ENCODE measurements around the gene PRIMA1. TPM values are rescaled to one million over a fixed set of nuclear protein-coding genes. Genes with fewer than 3 reads are reported as not detected.

The PRIMA1 gene
- total and polyA plus RNA-seq, 2 donors (not counting 1 experiment from before 2014, with no cell fraction given), result not detected

DNA sequence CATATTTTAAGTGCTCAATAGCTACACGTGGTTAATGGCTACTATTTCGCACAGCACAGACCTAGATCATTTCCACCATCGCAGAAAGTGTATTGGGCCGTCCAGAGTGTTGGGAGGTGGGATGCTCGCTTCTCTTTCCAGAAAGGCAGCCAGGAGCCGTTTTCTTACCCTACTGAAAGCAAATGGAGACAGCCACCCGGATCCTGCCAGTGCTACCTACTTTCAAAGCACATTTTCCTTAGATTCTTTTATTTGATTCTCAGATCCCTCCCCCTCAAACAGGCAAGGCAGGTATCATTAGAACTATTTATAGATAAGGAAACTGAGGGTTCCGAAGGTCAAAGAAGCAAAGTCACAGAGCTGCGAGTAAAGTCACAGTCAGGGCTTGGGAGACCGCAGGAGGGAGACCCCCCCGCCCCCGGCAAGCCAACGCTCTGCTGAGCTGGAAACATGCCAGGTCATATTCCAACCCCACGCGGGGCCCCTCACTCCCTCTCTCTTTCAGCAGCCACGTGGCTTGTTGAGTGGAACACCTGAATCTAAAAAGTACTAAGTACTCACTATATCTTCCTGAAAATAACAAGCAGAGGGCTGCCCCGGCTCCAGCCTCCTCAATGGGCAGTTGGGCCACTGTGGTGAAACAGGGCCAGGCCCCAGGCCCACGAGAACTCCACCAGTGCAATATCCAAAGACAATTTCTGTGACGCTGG, 36.2 kb downstream of the PRIMA1 start:
- no peaks in the 10 kb centered on the region for H3K27me3 ChIP-seq (replicated peaks in 1 of 4; ENCODE audit: control extremely low read depth in 1 of 4, control insufficient read depth in 3 of 4, insufficient read depth in 4 of 4, low read length in 3 of 4)
- H3K27me3 Mint-ChIP-seq, result no peaks in the 10 kb centered on the region
- H3K4me1 Mint-ChIP-seq, result no peaks in the 10 kb centered on the region
- CTCF ChIA-PET, result no interaction called here
- no peaks in the 10 kb centered on the region for H3K4me1 ChIP-seq (ENCODE audit: control insufficient read depth in 2 of 2, insufficient read depth in 2 of 2, low read length in 2 of 2)
- no peak overlapping the region for H3K9ac ChIP-seq (ENCODE audit: low read length)
- H3K27ac Mint-ChIP-seq, result no peak overlapping the region
- 76% methylated on average over 12 of the region's 19 CpGs for WGBS (ENCODE audit: insufficient coverage)
- no peak for ATAC-seq (ENCODE audit: low read depth)
- DNase-seq, result no peak
- POLR2A ChIA-PET, result no interaction called here
- H4K20me1 ChIP-seq (ENCODE audit: control insufficient read depth, insufficient read depth, low read length, poor library complexity, severe bottlenecking), result no peaks in the 10 kb centered on the region
- H3K4me3 Mint-ChIP-seq, result no peak overlapping the region
- H3K27ac ChIP-seq (ENCODE audit: low read length in 2 of 2), result no peak overlapping the region
- TF ChIP-seq EZH2 (IDR thresholded peaks at IDR 0.05; ENCODE audit: borderline replicate concordance, insufficient read depth, low read depth, low read length, poor library complexity, severe bottlenecking), result no peak
- TF ChIP-seq, protein P1, sequence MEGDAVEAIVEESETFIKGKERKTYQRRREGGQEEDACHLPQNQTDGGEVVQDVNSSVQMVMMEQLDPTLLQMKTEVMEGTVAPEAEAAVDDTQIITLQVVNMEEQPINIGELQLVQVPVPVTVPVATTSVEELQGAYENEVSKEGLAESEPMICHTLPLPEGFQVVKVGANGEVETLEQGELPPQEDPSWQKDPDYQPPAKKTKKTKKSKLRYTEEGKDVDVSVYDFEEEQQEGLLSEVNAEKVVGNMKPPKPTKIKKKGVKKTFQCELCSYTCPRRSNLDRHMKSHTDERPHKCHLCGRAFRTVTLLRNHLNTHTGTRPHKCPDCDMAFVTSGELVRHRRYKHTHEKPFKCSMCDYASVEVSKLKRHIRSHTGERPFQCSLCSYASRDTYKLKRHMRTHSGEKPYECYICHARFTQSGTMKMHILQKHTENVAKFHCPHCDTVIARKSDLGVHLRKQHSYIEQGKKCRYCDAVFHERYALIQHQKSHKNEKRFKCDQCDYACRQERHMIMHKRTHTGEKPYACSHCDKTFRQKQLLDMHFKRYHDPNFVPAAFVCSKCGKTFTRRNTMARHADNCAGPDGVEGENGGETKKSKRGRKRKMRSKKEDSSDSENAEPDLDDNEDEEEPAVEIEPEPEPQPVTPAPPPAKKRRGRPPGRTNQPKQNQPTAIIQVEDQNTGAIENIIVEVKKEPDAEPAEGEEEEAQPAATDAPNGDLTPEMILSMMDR (IDR thresholded peaks at IDR 0.05), result no peak
- H2AFZ ChIP-seq (ENCODE audit: insufficient read depth, low read depth, low read length, poor library complexity, severe bottlenecking), result no peak overlapping the region
- H3K4me3 ChIP-seq (ENCODE audit: control extremely low read depth in 1 of 5, extremely low read depth in 1 of 5, insufficient read depth in 1 of 5, low read depth in 2 of 5, low read length in 4 of 5), result no peak overlapping the region
- no peaks in the 10 kb centered on the region for H3K36me3 ChIP-seq (replicated peaks in 1 of 2; ENCODE audit: control extremely low read depth in 1 of 2, control insufficient read depth in 1 of 2, extremely low read depth in 1 of 2, insufficient read depth in 2 of 2, low read length in 1 of 2)
- peaks cover 2% of the 10 kb centered on the region for H3K9me3 Mint-ChIP-seq (ENCODE audit: insufficient read depth)
- H3K4me2 ChIP-seq (replicated peaks; ENCODE audit: low read depth, low read length, poor library complexity, severe bottlenecking), result no peak overlapping the region
- intact Hi-C loops (cut with micrococcal nuclease), result no loop called here
- H3K9me3 ChIP-seq (ENCODE audit: control extremely low read depth in 1 of 3, control insufficient read depth in 2 of 3, insufficient read depth in 1 of 3, low read length in 2 of 3), result no peaks in the 10 kb centered on the region
- H3K79me2 ChIP-seq (ENCODE audit: control insufficient read depth, insufficient read depth, low read length), result no peaks in the 10 kb centered on the region

DNA sequence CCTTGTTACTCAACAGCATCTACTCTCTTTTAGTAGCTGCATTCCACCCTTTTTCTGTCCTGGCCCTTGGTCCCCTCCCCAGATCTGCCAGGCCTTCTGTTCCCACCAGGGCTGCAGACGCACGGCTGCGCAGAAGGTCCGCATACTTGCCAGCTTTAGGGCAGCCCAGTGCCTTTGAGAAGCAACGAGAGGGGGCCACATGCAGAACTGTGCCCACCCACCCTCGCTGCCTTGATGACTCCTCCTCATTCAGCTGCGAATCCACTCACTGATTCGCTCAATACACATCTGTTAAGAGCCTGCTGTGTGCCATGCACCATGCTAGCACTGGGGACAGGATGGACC, 39.2 kb downstream of the PRIMA1 start:
- Histone ChIP-seq H3K4me2 (replicated peaks; ENCODE audit: low read depth, low read length, poor library complexity, severe bottlenecking) (no peak overlapping the region), H3K9me3 (ENCODE audit: control extremely low read depth in 1 of 3, control insufficient read depth in 2 of 3, insufficient read depth in 1 of 3, low read length in 2 of 3) (no peaks in the 10 kb centered on the region), H3K4me1 (ENCODE audit: control insufficient read depth in 2 of 2, insufficient read depth in 2 of 2, low read length in 2 of 2) (no peaks in the 10 kb centered on the region), H3K79me2 (ENCODE audit: control insufficient read depth, insufficient read depth, low read length) (no peaks in the 10 kb centered on the region), H3K36me3 (replicated peaks in 1 of 2; ENCODE audit: control extremely low read depth in 1 of 2, control insufficient read depth in 1 of 2, extremely low read depth in 1 of 2, insufficient read depth in 2 of 2, low read length in 1 of 2) (no peaks in the 10 kb centered on the region), H3K9ac (ENCODE audit: low read length) (no peak overlapping the region), H2AFZ (ENCODE audit: insufficient read depth, low read depth, low read length, poor library complexity, severe bottlenecking) (no peak overlapping the region), H4K20me1 (ENCODE audit: control insufficient read depth, insufficient read depth, low read length, poor library complexity, severe bottlenecking) (no peaks in the 10 kb centered on the region), H3K27me3 (replicated peaks in 1 of 4; ENCODE audit: control extremely low read depth in 1 of 4, control insufficient read depth in 3 of 4, insufficient read depth in 4 of 4, low read length in 3 of 4) (no peaks in the 10 kb centered on the region), H3K27ac (ENCODE audit: low read length in 2 of 2) (no peak overlapping the region), H3K4me3 (ENCODE audit: control extremely low read depth in 1 of 5, extremely low read depth in 1 of 5, insufficient read depth in 1 of 5, low read depth in 2 of 5, low read length in 4 of 5) (no peak overlapping the region)
- ATAC-seq (ENCODE audit: low read depth), result no peak
- no peak overlapping the region for H3K4me3 Mint-ChIP-seq
- POLR2A ChIA-PET, result no interaction called here
- CTCF ChIA-PET, result no interaction called here
- intact Hi-C loops (cut with micrococcal nuclease), result no loop called here
- no peak overlapping the region for H3K27ac Mint-ChIP-seq
- TF ChIP-seq, protein P1 (IDR thresholded peaks at IDR 0.05), result no peak
- TF ChIP-seq EZH2 (IDR thresholded peaks at IDR 0.05; ENCODE audit: borderline replicate concordance, insufficient read depth, low read depth, low read length, poor library complexity, severe bottlenecking), result no peak
- H3K4me1 Mint-ChIP-seq, result no peaks in the 10 kb centered on the region
- H3K9me3 Mint-ChIP-seq (ENCODE audit: insufficient read depth), result peaks cover 2% of the 10 kb centered on the region
- WGBS (ENCODE audit: insufficient coverage), result 91% methylated on average over 8 of the region's 8 CpGs
- DNase-seq, result no peak
- H3K27me3 Mint-ChIP-seq, result no peaks in the 10 kb centered on the region
